Kidney (tissue), 14 donors: ENCODE measurements around the gene STK11IP. TPM values are rescaled to one million over a fixed set of nuclear protein-coding genes. Genes with fewer than 3 reads are reported as not detected.

Source experiments
- DNase-seq, 5 donors: peaks; one replicate each; pipeline ENCODE4 v3.0.0-alpha.2; 2013 to 2020
- FAIRE-seq: peaks from 2 replicates; lab custom pipeline; 2012; peaks lifted over from hg19 to GRCh38; lab: Jason Lieb, UNC
- H3K27ac ChIP-seq, 2 donors: one replicate each; pipeline ENCODE4 v1.7.0; 2013; ENCODE audit warnings: low read depth in 2 of 2, low read length in 2 of 2, inconsistent platforms in 1 of 2
- H3K27me3 ChIP-seq: one replicate; pipeline ENCODE4 v1.7.1; 2013; ENCODE audit warnings: low read length, inconsistent platforms; ENCODE audit not compliant: control insufficient read depth, insufficient read depth
- H3K36me3 ChIP-seq, 3 donors: one replicate each; pipeline versions ENCODE4 v1.7.0 to v1.7.1; 2013; ENCODE audit warnings: low read length in 3 of 3, control low read depth in 1 of 3, inconsistent platforms in 1 of 3; ENCODE audit not compliant: insufficient read depth in 3 of 3, control insufficient read depth in 2 of 3
- H3K4me1 ChIP-seq, 3 donors: one replicate each; pipeline versions ENCODE4 v1.7.0 to v1.7.1; 2013; ENCODE audit warnings: low read length in 3 of 3, inconsistent platforms in 1 of 3, low read depth in 1 of 3; ENCODE audit not compliant: control insufficient read depth in 2 of 3, insufficient read depth in 2 of 3
- H3K4me3 ChIP-seq, 3 donors: one replicate each; pipeline versions ENCODE4 v1.7.0 to v1.8.1; 2013; ENCODE audit warnings: low read length in 3 of 3, control low read depth in 1 of 3, inconsistent platforms in 1 of 3
- H3K9ac ChIP-seq, 3 donors: one replicate each; pipeline versions ENCODE4 v1.7.0 to v1.7.1; 2013; ENCODE audit warnings: low read length in 3 of 3, control low read depth in 1 of 3, inconsistent platforms in 1 of 3
- H3K9me3 ChIP-seq, 3 donors: one replicate each; pipeline versions ENCODE4 v1.7.0 to v1.7.1; 2013; ENCODE audit warnings: low read length in 3 of 3, control low read depth in 1 of 3, inconsistent platforms in 1 of 3; ENCODE audit not compliant: control insufficient read depth in 2 of 3, insufficient read depth in 1 of 3
- CTCF ChIP-seq: IDR thresholded peaks from 3 replicates; pipeline ENCODE4 v1.5.1; 2012; ENCODE audit warnings: mild to moderate bottlenecking, moderate library complexity, borderline replicate concordance; ENCODE audit not compliant: insufficient read depth; ENCODE audit errors: extremely low read depth
- intact Hi-C: fragments of 100-400 bp; cut with DNase I; formaldehyde crosslinking; loops from one replicate; pipeline ENCODE4 v1.11.1; 2022
- polyA plus RNA-seq: library from polyadenylated mRNA; stranded (reverse); fragments of 350-450 nt; fragmentation: Illumina TruSeq; extraction: RNeasy Lipid Tissue Mini Kit (QIAGEN cat#74804); gene quantifications from one replicate; pipeline ENCODE4 v1.2.3, GENCODE V29; 2014; ENCODE audit warnings: low read depth, low replicate concordance; ENCODE audit not compliant: insufficient read depth
- total RNA-seq: library from RNA; stranded (reverse); fragmentation: NEBNext Ultra II Directional; extraction: Animal tissue kit (Norgen Biotek cat#: 25700); gene quantifications from one replicate; pipeline ENCODE4 v1.2.1, GENCODE V29; 2021
- donor health status: control.
- donor health status: control.
- donor health status: control.
- donor health status: control.
- donor health status: control.
- donor health status: DM: yes; HTN: yes; CAD: no.
- donor health status: Normal renal cell carcinoma (clear cell type).

The STK11IP gene
- total and polyA plus RNA-seq, 2 donors from 2014 or later, result 12.5 to 33.7 TPM

DNA sequence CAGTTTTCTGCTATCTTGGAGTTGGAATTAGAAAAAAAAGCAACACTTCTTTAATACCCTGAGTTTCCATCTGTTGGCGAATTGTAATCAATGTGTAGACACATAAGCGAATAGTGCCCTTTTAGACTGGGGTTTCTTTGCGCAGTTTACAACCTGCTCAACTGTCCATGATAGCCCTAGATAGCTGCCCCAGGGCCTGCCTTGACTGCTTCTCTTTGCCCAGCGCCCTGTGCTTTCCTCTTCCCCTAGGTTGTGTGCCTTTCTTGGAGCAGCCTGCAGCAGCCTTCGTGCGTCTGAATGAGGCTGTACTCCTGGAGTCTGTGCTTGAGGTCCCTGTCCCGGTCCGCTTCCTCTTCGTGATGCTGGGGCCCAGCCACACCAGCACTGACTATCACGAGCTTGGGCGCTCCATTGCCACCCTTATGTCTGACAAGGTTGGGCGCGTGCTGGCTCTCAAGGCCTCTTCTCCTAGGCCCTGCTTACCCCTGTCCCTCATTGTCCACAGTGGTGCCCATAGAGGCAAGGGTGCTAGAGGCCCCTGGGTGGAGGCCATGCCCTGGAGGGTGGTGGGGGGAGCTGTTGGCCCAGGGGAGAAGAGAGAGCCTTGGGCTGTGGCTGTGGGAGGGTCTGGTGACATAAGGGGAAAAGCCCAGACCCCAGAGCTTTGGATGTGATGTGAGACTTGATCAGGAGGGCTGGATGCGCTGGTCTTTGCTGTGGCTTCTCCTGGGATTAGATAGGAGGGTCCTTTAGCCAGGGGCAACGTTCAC lies 36.7 kb downstream of the STK11IP start:
- Histone ChIP-seq H3K27ac (no peak overlapping the region), H3K9ac (no peak overlapping the region), H3K27me3 (no peaks in the 10 kb centered on the region), H3K4me1 (no peaks in the 10 kb centered on the region), H3K9me3 (no peaks in the 10 kb centered on the region), H3K4me3 (no peak overlapping the region), H3K36me3 (no peaks in the 10 kb centered on the region)
- intact Hi-C loops, result no loop called here
- FAIRE-seq, result no peak
- peak in 1 of 5 donors; percentile 18 for DNase-seq
- no peak for TF ChIP-seq CTCF

DNA sequence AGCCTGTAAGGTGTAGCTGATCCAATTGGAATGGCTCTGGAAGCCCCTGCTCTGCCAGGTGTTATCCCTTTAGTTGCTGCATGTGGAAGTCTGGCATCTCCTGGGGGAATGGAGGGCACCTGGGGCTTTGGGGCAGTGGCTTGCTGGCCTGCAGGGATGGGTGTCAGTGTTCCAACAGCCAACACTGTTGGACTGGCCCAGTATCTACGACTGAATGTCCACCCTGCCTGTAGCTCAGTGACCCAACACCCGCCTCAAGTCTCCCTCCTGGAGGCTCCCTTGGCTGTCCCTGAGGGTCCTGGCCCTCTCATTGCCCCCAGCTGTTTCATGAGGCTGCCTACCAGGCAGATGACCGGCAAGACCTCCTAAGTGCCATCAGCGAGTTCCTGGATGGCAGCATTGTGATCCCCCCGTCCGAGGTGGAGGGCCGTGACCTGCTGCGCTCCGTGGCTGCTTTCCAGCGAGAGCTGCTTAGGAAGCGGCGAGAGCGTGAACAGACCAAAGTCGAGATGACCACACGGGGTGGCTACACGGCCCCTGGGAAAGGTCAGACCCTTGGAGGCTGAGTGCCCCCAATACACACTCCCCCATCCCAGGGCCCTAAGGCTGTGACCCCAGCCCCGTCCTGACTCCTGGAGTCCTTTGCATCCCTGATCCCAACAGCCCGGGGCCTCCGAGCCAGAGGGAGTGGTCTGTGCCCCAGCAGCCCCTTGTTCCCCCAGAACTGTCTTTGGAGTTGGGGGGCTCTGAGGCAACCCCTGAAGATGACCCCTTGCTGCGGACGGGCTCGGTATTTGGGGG lies 37.5 kb downstream of the STK11IP start:
- H3K4me1 ChIP-seq, result no peaks in the 10 kb centered on the region
- H3K27me3 ChIP-seq, result no peaks in the 10 kb centered on the region
- no peak overlapping the region for H3K4me3 ChIP-seq
- intact Hi-C loops, result no loop called here
- no peak overlapping the region for H3K27ac ChIP-seq
- TF ChIP-seq CTCF, result no peak
- FAIRE-seq (no peak), DNase-seq (peak in 1 of 5 donors; percentile 28)
- H3K9ac ChIP-seq, result no peak overlapping the region
- no peaks in the 10 kb centered on the region for H3K9me3 ChIP-seq
- no peaks in the 10 kb centered on the region for H3K36me3 ChIP-seq

GRCh38 chr2:219636144-219636915 lies 38.7 kb downstream of the STK11IP start:
- no peaks in the 10 kb centered on the region for H3K36me3 ChIP-seq
- H3K27ac ChIP-seq, result no peak overlapping the region
- H3K27me3 ChIP-seq, result no peaks in the 10 kb centered on the region
- TF ChIP-seq CTCF, result no peak
- intact Hi-C loops, result no loop called here
- DNase-seq, result peak in 1 of 5 donors; percentile 32
- FAIRE-seq, result no peak
- H3K4me3 ChIP-seq, result no peak overlapping the region
- H3K9ac ChIP-seq, result no peak overlapping the region
- no peaks in the 10 kb centered on the region for H3K4me1 ChIP-seq
- no peaks in the 10 kb centered on the region for H3K9me3 ChIP-seq
